Measurements from ENCODE around the gene PANX2. TPM values are rescaled to one million over a fixed set of nuclear protein-coding genes. Genes with fewer than 3 reads are reported as not detected.

The PANX2 gene
- total and polyA plus RNA-seq, 2 of the 4 experiments (the other 2 are of a cell fraction) = 0.18 to 1.7 TPM

- no peak for DNase-seq
- BruUV-seq (replicated peaks) = no TSS peak
- Histone ChIP-seq H3K4me1 (ENCODE audit: control insufficient read depth, insufficient read depth, low read length) (peaks cover 15% of the 10 kb centered on the region), H3K23ac (ENCODE audit: low read depth, low read length) (no peak overlapping the region), H2AK9ac (replicated peaks; ENCODE audit: low read depth, low read length, poor library complexity) (no peak overlapping the region), H3K9me3 (ENCODE audit: control insufficient read depth, insufficient read depth, low read length) (no peaks in the 10 kb centered on the region), H3K18ac (ENCODE audit: low read depth, low read length) (no peak overlapping the region), H3K4me2 (ENCODE audit: low read depth, low read length) (no peak overlapping the region), H3K56ac (ENCODE audit: extremely low read depth, insufficient read depth, low read length) (no peak overlapping the region), H4K5ac (ENCODE audit: low read depth, low read length) (no peak overlapping the region), H2BK5ac (ENCODE audit: low read depth, low read length, poor library complexity, severe bottlenecking) (no peak overlapping the region), H3K4ac (ENCODE audit: low read depth, low read length) (no peak overlapping the region), H2AK5ac (ENCODE audit: low read depth, low read length) (no peak overlapping the region), H2BK120ac (ENCODE audit: low read depth, low read length) (no peak overlapping the region), H4K8ac (ENCODE audit: low read depth in 2 of 2, low read length in 2 of 2) (no peak overlapping the region), H3K9me1 (ENCODE audit: insufficient read depth, low read length) (0 out of 2 replicates have a peak, but pooled peaks cover 2% of the 10 kb centered on the region), H3K27me3 (ENCODE audit: control insufficient read depth, insufficient read depth, low read length) (peaks cover 4% of the 10 kb centered on the region), H3K27ac (ENCODE audit: insufficient read depth, low read length) (no peak overlapping the region), H3K14ac (replicated peaks; ENCODE audit: low read depth, low read length) (no peak overlapping the region), H3K79me1 (ENCODE audit: low read depth in 1 of 2, low read length in 2 of 2) (no peaks in the 10 kb centered on the region), H2BK20ac (ENCODE audit: low read depth, low read length) (no peak overlapping the region), H4K20me1 (ENCODE audit: insufficient read depth, low read length) (peaks cover 11% of the 10 kb centered on the region), H3K36me3 (ENCODE audit: control insufficient read depth, insufficient read depth, low read length) (peaks cover 8% of the 10 kb centered on the region; the same call in 1 of the 2 replicates), H4K91ac (ENCODE audit: insufficient read depth, low read depth, low read length) (no peak overlapping the region), H3K9ac (ENCODE audit: low read depth, low read length) (no peak overlapping the region), H3K4me3 (ENCODE audit: insufficient read depth, low read depth, low read length) (no peak overlapping the region), H2AFZ (replicated peaks; ENCODE audit: low read length, poor library complexity) (no peak overlapping the region), H2BK15ac (ENCODE audit: low read depth, low read length) (no peak overlapping the region)
- in situ Hi-C loops (cut with MboI; ENCODE audit: low sequenced_read_pairs) (loop anchor here (5.0 kb wide), 1 partner anchor 66 kb away; no protein-coding TSS in a partner anchor), intact Hi-C loops (cut with micrococcal nuclease) (loop anchor here (1.0 kb wide), 1 partner anchor 63 kb away; no protein-coding TSS in a partner anchor), dilution Hi-C loops (cut with HindIII; ENCODE audit: low sequenced_read_pairs, unreplicated experiment) (no loop called here)
- TF ChIP-seq RAD21 (IDR thresholded peaks at IDR 0.05; ENCODE audit: low read length) (no peak), POLR2A (IDR thresholded peaks at IDR 0.05; ENCODE audit: low read depth, low read length) (no peak), RCOR1 (IDR thresholded peaks at IDR 0.05; ENCODE audit: insufficient replicate concordance, low read length) (no peak)
- ChIA-PET POLR2A (ENCODE audit: unreplicated experiment) (no interaction called here), CTCF (no interaction called here)
- WGBS, 2 experiments (ENCODE audit: extremely low coverage in 2 of 2, insufficient read length in 1 of 2) = 58% methylated on average over 9 of the region's 25 CpGs; no CpG with 5 or more reads in 1 of the 2 experiments
- ATAC-seq (ENCODE audit: low read depth) = no peak
Measured at GRCh38 chr22:50145721-50146438, 24.7 kb upstream of the PANX2 start.

Measured in IMR-90 (cell line).